Activated T-cell treated with anti-CD3 and anti-CD28 coated beads for 48 hours (primary cell): ENCODE data around the gene MTFMT.

Experiments used
- DNase-seq: peaks from one replicate; pipeline ENCODE4 v3.0.0-alpha.2; 2020; ENCODE audit warnings: low read depth

MTFMT gene

DNA sequence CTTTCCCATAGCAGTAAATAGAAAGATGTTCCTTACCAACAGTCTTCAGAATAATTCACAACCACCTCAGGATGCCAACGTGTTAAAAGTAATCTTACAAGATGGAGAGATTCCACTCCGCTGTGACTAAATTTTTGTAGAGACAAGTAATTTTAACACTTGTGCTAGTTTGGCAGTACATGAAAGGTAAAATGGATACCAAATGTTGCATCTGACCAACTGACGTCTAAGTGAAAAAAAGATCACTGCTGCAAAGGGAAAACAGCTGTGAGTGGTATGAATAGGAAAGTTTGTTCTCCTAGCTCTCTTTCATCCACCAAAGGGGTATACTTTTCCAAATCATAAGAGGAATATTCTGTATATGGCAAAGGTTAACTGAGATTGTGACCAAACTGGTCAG lies 42.3 kb downstream of the MTFMT start:
- DNase-seq: no peak

DNA sequence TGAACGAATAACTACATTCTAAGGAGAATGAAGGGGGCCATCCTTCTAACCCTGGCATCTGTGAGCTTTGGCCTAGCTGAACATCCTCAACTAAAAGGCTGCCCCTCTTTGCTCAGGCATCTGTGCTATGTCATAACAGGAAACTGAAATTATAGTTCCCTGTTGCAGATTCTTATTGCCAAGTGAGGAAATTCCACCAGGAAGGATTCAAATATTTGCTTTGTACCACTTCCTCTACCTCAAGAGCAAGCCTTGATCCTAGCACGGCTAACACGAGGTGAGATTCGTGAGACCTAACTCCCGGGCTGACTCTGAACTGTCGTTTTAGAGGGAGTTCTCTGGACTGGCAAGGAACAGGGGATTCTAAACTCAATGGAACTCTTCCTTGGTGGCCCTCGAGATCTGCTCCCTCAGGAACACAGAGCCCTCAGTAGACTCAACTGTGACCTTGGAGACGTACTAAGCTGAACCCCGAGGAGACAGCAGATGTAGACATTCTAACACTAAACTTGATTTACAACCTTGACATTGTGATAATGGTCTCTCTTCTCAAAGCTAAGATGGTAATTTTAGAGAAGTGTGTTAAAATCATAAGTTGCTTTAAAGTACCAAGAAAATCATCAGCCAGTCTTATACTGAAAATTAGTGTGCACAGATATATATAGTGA lies 43.9 kb downstream of the MTFMT start:
- no peak for DNase-seq

DNA sequence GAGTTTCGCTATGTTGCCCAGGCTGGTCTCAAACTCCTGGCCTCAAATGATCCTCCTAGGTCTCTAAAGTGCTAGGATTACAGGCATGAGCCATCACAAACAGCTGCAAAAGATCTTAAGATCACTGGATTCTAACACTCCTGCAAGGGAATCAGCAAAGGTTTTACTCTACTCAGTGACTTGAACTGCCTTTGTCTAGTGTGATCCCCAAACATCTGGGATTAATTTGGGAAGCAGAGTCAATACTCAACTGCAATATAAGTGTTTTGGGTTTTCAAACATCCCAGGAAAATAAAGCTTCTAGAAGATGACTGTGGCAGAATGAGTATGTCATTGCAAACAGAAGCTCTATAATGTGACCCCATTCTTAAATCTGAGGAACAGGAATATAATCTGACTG lies 47.0 kb downstream of the MTFMT start:
- DNase-seq: no peak

DNA sequence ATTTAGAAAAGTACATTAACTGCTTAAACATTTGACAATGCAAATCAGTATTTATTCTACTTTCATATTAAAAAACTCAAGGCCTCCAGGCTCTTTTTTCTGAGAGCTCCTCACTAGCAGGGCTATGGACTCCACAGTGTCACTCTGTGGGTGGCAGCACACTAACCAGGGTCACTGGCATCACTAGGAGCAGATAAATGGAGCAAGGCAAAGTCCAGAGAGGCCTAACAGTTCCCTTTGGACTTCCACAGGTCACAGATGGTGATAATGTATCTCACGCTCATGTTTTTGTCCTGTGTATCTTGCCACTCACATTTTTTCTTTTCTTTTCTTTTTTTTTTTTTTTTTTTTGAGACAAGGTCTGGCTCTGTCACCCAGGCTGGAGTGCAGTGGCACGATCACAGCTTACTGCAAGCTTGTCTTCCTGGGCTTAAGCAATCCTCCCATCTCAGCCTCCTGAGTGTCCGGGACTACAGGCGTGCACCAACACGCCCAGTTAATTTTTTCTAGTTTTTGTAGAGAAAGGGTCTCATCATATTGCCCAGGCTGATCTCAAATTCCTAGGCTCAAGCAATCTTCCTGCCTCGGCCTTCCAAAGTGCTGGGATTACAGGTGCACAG lies 47.5 kb downstream of the MTFMT start:
- no peak for DNase-seq

DNA sequence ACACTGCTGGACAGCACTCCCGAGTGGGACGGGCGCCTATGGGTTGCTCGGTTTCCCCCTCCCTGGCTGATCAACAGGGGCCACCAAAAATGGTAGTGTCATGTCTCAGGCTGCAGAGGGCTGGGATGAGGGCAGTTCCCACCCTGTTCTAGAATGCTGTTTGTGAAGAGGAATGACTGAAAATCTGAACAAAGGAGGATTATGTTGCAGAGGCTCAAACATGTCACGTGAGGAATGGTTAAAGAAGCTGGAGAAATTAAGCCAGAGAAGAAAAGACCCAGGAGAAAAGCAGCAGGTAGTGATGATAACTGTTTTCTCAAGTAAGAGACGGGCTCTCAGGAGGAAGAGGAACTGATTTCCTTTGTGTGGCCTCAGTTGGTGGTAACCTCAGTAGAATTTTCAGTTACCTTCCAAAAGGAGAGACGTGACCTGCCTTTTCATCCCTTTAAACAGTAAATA lies 50.2 kb downstream of the MTFMT start:
- no peak for DNase-seq

DNA sequence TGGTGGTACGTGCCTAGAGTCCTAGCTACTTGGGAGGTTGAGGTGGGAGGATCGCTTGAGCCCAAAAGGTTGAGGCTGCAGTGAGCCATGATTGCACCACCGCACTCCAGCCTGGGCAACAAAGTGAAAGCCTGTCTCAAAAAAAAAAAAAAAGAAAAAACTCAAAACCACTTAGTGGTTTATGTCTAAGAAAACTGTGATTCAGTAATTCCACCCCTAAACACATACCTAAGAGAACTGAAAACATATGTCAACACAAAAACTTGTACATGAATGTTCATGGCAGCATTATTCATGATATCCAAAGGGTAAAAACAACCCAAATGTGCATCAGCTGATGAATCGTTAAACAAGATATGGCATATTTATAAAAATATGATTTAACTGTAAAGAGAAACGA lies 54.0 kb downstream of the MTFMT start:
- no peak for DNase-seq

DNA sequence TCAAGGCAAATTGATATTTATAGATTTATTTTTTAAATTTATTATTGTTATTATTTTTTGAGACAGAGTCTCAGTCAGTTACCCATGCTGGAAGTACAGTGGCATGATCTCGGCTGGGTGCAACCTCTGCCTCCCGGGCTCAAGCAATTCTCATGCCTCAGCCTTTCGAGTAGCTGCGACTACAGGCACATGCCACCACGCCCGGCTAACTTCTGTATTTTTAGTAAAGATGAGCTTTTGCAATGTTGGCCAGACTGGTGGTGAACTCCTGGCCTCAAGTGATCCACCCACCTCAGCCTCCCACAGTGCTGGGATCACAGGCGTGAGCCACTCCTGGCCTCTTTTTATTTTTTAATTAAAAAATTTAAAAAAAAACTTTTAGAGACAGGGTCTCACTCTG lies 58.7 kb downstream of the MTFMT start:
- DNase-seq: no peak

DNA sequence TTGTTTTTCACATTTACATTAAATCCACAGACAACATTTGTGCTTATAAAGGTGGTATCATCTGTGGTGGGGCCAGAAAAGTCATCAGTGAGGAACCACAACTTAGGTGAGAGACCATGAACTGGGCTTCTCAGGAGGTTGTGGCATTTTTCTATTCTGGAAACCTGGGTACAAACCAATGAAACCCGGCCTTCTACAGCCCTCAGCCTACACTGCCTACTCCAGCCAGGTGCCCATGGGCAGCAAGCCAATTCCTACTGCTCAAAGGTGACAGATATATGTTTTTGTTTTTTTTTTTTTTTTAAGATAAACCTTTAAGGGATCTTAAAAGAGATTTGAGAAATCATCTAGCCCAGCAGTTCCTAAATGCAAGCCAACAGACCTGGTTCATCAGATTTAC lies 60.0 kb downstream of the MTFMT start:
- no peak for DNase-seq

DNA sequence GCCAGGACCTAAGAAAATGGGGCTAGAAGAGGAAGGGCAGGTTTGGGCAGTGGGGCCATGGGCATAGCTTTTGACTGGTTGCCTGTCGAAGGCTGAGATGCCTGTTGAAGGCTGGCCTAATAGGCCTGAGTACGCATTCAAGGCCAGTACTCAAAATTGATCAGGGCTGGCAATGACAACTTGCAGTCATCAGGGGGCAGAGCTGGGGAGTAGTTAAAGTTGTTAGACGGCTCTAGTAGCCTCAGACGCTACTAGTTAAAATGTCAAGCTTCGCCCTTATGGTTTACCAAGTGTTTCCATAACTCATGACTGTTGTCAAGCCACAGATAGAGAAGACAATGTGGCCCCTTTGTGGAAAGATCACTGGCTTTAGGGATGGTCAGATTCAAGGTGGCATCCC lies 68.4 kb downstream of the MTFMT start:
- DNase-seq: no peak

DNA sequence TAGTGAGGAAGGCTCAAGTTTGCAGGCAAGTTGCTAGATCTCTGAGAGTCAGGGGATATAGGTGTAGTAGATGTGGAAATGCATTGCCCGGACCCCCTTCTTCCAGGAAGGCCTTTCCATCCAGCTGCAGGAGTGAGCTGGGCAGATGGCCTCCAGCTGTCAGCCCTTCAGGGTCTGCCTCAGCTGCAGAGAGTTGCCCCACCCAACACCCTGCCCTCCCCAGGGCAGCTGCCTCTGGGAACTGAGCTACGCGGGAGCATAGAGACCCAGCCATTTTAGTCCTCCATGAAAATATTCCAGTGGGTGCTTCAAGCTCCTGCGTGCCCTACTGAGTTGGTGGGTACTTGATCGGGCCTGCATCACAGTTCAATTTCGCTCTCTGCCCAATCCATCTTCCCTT lies 69.3 kb downstream of the MTFMT start:
- no peak for DNase-seq

DNA sequence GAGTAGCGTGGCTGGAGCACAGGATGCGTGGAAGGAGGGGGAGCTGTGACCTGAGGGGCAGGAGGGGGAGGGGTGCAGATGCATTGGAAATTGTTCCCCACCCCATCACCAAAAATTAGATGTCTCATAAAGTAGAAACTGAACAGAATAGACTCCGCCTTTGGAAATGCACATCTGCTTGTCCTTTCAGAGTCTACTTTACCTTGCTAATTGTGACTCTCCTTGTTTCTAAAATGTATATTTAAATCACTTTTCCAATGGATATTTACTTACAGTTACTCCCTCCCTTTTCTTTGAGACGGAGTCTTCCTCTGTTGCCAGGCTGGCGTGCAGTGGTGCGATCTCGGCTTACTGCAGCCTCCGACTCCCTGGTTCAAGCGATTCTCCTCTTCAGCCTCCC lies 70.3 kb downstream of the MTFMT start:
- no peak for DNase-seq

DNA sequence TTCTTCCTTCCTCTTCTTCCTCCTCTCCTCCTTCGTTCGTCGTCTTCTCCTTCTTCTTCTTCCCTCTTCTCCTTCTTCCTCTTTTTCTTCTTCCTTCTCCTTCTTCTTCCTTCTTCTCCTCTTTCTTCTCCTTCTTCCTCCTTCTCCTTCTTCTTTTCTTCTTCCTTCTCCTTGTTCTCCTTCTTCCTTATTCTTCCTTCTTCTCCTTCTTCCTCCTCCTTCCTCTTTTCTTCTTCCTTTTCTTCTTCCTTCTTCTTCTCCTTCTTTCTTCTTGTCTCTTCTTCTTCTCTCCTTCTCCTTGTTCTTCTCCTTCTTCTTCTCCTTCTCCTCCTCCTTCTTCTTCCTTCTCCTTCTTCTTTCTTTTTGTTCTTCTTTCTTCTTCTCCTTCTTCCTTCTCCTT lies 75.0 kb downstream of the MTFMT start:
- no peak for DNase-seq

DNA sequence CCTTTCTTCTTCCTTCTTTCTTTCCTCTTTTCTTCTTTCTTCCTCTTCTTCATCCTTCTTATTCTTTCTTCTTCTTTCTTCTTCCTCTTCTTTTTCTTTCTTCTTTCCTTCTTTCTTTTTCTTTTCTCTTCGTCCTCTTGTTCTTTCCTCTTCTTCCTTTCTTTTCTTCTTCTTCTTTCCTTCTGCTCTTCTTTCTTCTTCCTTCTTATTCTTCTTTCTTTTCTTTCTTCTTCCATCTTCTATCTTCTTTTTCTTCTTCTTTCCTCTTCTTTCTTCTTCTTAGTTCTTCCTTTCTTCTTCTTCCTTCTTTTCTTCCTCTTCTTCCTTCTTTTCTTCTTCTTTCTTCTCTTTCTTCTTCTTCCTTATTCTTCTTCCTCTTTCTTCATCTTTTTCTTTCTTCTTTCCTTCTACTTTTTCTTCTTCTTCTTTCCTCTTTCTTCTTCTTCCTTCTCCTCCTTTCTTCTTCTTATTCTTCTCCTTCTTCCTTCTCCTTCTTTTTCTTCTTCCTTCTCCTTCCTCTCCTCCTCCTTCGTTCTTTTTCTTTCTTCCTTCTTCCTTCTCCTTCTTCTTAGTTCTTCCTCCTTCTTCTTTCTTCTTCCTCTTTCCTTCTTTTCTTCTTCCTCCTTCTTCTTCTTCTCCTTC lies 77.5 kb downstream of the MTFMT start:
- DNase-seq: no peak
